Gastrocnemius medialis (tissue), 4 donors: Measurements from ENCODE around the gene GPN3. TPM values are rescaled to one million over a fixed set of nuclear protein-coding genes. Genes with fewer than 3 reads are reported as not detected.

ENCODE experiments used
- ATAC-seq, 2 donors: fragments of 150-250 bp; one replicate each; pipeline ENCODE4 v1.9.1; 2016
- DNase-seq, 2 donors: peaks; one replicate each; pipeline ENCODE4 v3.0.0-alpha.2; 2019
- H3K27ac ChIP-seq, 4 donors: fragments of 200-600 bp; sonication (generic); 1 replicate in 1 of 4; 2 replicates in 3 of 4; pipeline ENCODE4 v1.5.1; 2016 to 2018; ENCODE audit warnings: mild to moderate bottlenecking in 2 of 4, moderate library complexity in 1 of 4
- H3K27me3 ChIP-seq, 3 donors: fragments of 200-600 bp; sonication (generic) in 2 of 3; 1 replicate in 1 of 3; 2 replicates in 2 of 3; pipeline versions ENCODE4 v1.5.1 to v1.6.0; 2016 to 2019; ENCODE audit warnings: mild to moderate bottlenecking in 1 of 3, moderate library complexity in 1 of 3
- H3K36me3 ChIP-seq, 2 donors: fragments of 200-600 bp; sonication (generic) in 1 of 2; one replicate each; pipeline ENCODE4 v1.5.1; 2017 to 2018
- H3K4me1 ChIP-seq, 2 donors: fragments of 200-600 bp; sonication (generic) in 1 of 2; one replicate each; pipeline ENCODE4 v1.5.1; 2016 to 2017; ENCODE audit warnings: mild to moderate bottlenecking in 2 of 2
- H3K4me3 ChIP-seq, 4 donors: fragments of 200-600 bp; sonication (generic) in 3 of 4; 1 replicate in 1 of 4; 2 replicates in 3 of 4; pipeline ENCODE4 v1.5.1; 2016 to 2019; ENCODE audit warnings: mild to moderate bottlenecking in 2 of 4
- H3K9me3 ChIP-seq, 3 donors: fragments of 200-600 bp; sonication (generic) in 2 of 3; 1 replicate in 1 of 3; 2 replicates in 2 of 3; pipeline ENCODE4 v1.5.1; 2016 to 2019
- CTCF ChIP-seq, 5 experiments: fragments of 450-650 bp in 3 of 5; fragments of 200-600 bp in 2 of 5; sonication (generic) in 2 of 5; IDR thresholded peaks in 4 of 5; conservative IDR thresholded peaks in 1 of 5; 1 replicate in 4 of 5; 2 replicates in 1 of 5; pipeline ENCODE4 v1.5.1; 2016 to 2019; ENCODE audit warnings: antibody characterized with exemption in 5 of 5, mild to moderate bottlenecking in 3 of 5, moderate library complexity in 3 of 5
- POLR2A ChIP-seq, 2 donors: fragments of 450-650 bp; IDR thresholded peaks; one replicate each; pipeline ENCODE4 v1.6.1; 2017; ENCODE audit warnings: antibody characterized with exemption in 2 of 2, mild to moderate bottlenecking in 2 of 2, moderate library complexity in 2 of 2
- in situ Hi-C, 4 donors: fragments of 200-750 bp; cut with MboI; loops; one replicate each; pipeline versions ENCODE4 v1.15.0 to v1.8.0; 2017; ENCODE audit warnings: low sequenced_read_pairs in 4 of 4
- intact Hi-C: fragments of 100-400 bp; cut with DNase I; formaldehyde crosslinking; loops from one replicate; pipeline ENCODE4 v1.15.1; 2023; ENCODE audit warnings: low total_unique reads
- total RNA-seq, 4 donors: library from RNA; depleted of rRNA; stranded (reverse); fragments of >200 nt; gene quantifications; one replicate each; pipeline versions ENCODE4 v1.1.0 to v1.2.3, GENCODE V29; 2016

GPN3 gene
- 10 to 100 TPM; 18.4 to 26.8 (median 24.6) TPM for total RNA-seq

GRCh38 chr12:110468214-110469048 is at the start of gene GPN3, which contains the start of gene FAM216A:
Gene GPN3 (minus strand): TSS chr12:110468257. CDS start chr12:110468203, 54 bp downstream.
Gene FAM216A (plus strand): TSS chr12:110468845. CDS start chr12:110468876, 31 bp downstream.
- TF ChIP-seq CTCF (IDR thresholded peaks at IDR 0.05 in 4 of 5, conservative IDR thresholded peaks at IDR 0.05 in 1 of 5) (no peak), POLR2A (IDR thresholded peaks at IDR 0.05) (peak; percentile 24 to 88)
- peak within 1 kb of the TSS; percentile 63 to 89 (median 73) for H3K4me3 ChIP-seq
- H3K4me1 ChIP-seq = peaks cover 15 to 25% of the 10 kb centered on the region in 2 donors
- in situ Hi-C loops = loop anchor here in 2 of 4 donors (5.0 to 25.0 kb wide), 2 partner anchors 34 to 369 kb away; partner anchors contain the start of genes CCDC63 (in 1 of the 2), RAD9B (in 1 of the 2) and VPS29 (in 1 of the 2)
- peaks cover 0 to 16% of the 10 kb centered on the region in 2 donors for H3K36me3 ChIP-seq
- intact Hi-C loops = loop anchor here (1.0 to 5.0 kb wide), 5 partner anchors 18 to 419 kb away; partner anchors contain the start of genes ARPC3, RAD9B, TCTN1 and VPS29
- no peaks in the 10 kb centered on the region for H3K9me3 ChIP-seq
- DNase-seq = peak; percentile 94 to 97
- ATAC-seq = peak; percentile 94 to 95
- H3K27me3 ChIP-seq = no peaks in the 10 kb centered on the region
- H3K27ac ChIP-seq = peak within 1 kb of the TSS; percentile 86 to 90 (median 88)

GRCh38 chr12:110516995-110517394 is 48.9 kb upstream of the GPN3 start:
- Histone ChIP-seq H3K27me3 (no peaks in the 10 kb centered on the region), H3K4me1 (no peaks in the 10 kb centered on the region), H3K9me3 (no peaks in the 10 kb centered on the region), H3K27ac (no peak overlapping the region), H3K36me3 (no peaks in the 10 kb centered on the region), H3K4me3 (no peak overlapping the region)
- ATAC-seq (no peak), DNase-seq (no peak)
- TF ChIP-seq CTCF (IDR thresholded peaks at IDR 0.05 in 4 of 5, conservative IDR thresholded peaks at IDR 0.05 in 1 of 5) (no peak), POLR2A (IDR thresholded peaks at IDR 0.05) (no peak)
- in situ Hi-C loops = loop anchor here in 2 of 4 donors (10.0 kb wide), 1 partner anchor 308 kb away; no protein-coding TSS in a partner anchor
- intact Hi-C loops = no loop called here

- Histone ChIP-seq H3K27ac (no peak overlapping the region), H3K9me3 (no peaks in the 10 kb centered on the region), H3K27me3 (no peaks in the 10 kb centered on the region), H3K36me3 (no peaks in the 10 kb centered on the region), H3K4me3 (no peak overlapping the region), H3K4me1 (no peaks in the 10 kb centered on the region)
- no peak for DNase-seq
- intact Hi-C loops = loop anchor here (5.0 kb wide), 2 partner anchors 183 to 373 kb away; no protein-coding TSS in a partner anchor
- in situ Hi-C loops = loop anchor here (5.0 to 10.0 kb wide), 3 partner anchors 83 to 310 kb away; no protein-coding TSS in a partner anchor
- no peak for ATAC-seq
- TF ChIP-seq POLR2A (IDR thresholded peaks at IDR 0.05) = no peak
Observed at GRCh38 chr12:110514363-110514762, 46.3 kb upstream of the GPN3 start.

GRCh38 chr12:110513842-110514241 is 45.8 kb upstream of the GPN3 start:
- no peak overlapping the region for H3K27ac ChIP-seq
- ATAC-seq = no peak
- intact Hi-C loops = loop anchor here (2.0 to 5.0 kb wide), 4 partner anchors 19 to 373 kb away; no protein-coding TSS in a partner anchor
- in situ Hi-C loops = loop anchor here (5.0 to 10.0 kb wide), 3 partner anchors 83 to 311 kb away; no protein-coding TSS in a partner anchor
- H3K4me1 ChIP-seq = no peaks in the 10 kb centered on the region
- no peaks in the 10 kb centered on the region for H3K9me3 ChIP-seq
- TF ChIP-seq CTCF (IDR thresholded peaks at IDR 0.05 in 4 of 5, conservative IDR thresholded peaks at IDR 0.05 in 1 of 5) (no peak), POLR2A (IDR thresholded peaks at IDR 0.05) (no peak)
- no peaks in the 10 kb centered on the region for H3K27me3 ChIP-seq
- no peaks in the 10 kb centered on the region for H3K36me3 ChIP-seq
- no peak overlapping the region for H3K4me3 ChIP-seq
- no peak for DNase-seq
